HepG2 (cell line): ENCODE data around the gene UGT1A3. TPM values are rescaled to one million over a fixed set of nuclear protein-coding genes. Genes with fewer than 3 reads are reported as not detected.

Source experiments
- ATAC-seq: fragments of 200-7000 bp; cut with Tn5 transposase; 3 replicates; pipeline ENCODE4 v1.9.1; 2020; ENCODE audit warnings: mild to moderate bottlenecking, moderate library complexity
- BruUV-seq: library from RNA; stranded (reverse); fragments of 400-500 nt; replicated peaks from 2 replicates; lab custom pipeline; 2021; lab: Mats Ljungman, UMichigan
- CTCF ChIA-PET: fragments of 300-600 bp; formaldehyde crosslinking; extraction: SDS; loops from one replicate; lab custom pipeline; 2021; ENCODE audit warnings: low total read pairs, inconsistent platforms, low intra/inter-chr PET ratio; lab: Yijun Ruan, JAX
- POLR2A ChIA-PET: fragments of 350-600 bp; sonication (Branson Sonifier 250); formaldehyde crosslinking; loops from one replicate; lab custom pipeline; 2020; ENCODE audit warnings: antibody characterized with exemption, inconsistent platforms; lab: Yijun Ruan, JAX
- DNase-seq: peaks from one replicate; pipeline ENCODE4 v3.0.0-alpha.2; 2015; ENCODE audit warnings: low spot score
- FAIRE-seq: peaks from 3 replicates; lab custom pipeline; 2011; peaks lifted over from hg19 to GRCh38; lab: Jason Lieb, UNC
- H2AFZ ChIP-seq: one replicate; pipeline ENCODE4 v1.6.1; 2011; ENCODE audit warnings: low read length, inconsistent platforms
- H3K27ac ChIP-seq: fragments of 300-600 bp; 3 replicates; pipeline ENCODE4 v1.8.0; 2011; ENCODE audit warnings: mixed run types, mild to moderate bottlenecking, mixed read lengths, low read length, inconsistent platforms; ENCODE audit not compliant: insufficient read depth; ENCODE audit errors: extremely low read length
- H3K27me3 ChIP-seq, 2 experiments: fragments of 200-600 bp in 1 of 2; 2 replicates in 1 of 2; 3 replicates in 1 of 2; pipeline versions ENCODE4 v1.6.0 to v1.8.0; 2011; ENCODE audit warnings: low read length in 2 of 2, mild to moderate bottlenecking in 2 of 2, moderate library complexity in 2 of 2, inconsistent platforms in 1 of 2; ENCODE audit not compliant: insufficient read depth in 2 of 2, control insufficient read depth in 1 of 2
- H3K36me3 ChIP-seq, 2 experiments: fragments of 200-600 bp in 1 of 2; replicated peaks in 1 of 2; 2 replicates in 1 of 2; 3 replicates in 1 of 2; pipeline versions ENCODE4 v1.5.1 to v1.8.0; 2011; ENCODE audit warnings: low read length in 2 of 2, inconsistent platforms in 1 of 2; ENCODE audit not compliant: insufficient read depth in 2 of 2, control insufficient read depth in 1 of 2
- H3K4me1 ChIP-seq: 2 replicates; pipeline ENCODE4 v1.5.1; 2012; ENCODE audit warnings: low read length, inconsistent platforms; ENCODE audit not compliant: insufficient read depth
- H3K4me2 ChIP-seq: 2 replicates; pipeline ENCODE4 v1.6.0; 2011; ENCODE audit warnings: low read depth, low read length, inconsistent platforms
- H3K4me3 ChIP-seq, 3 experiments: fragments of 200-600 bp in 1 of 3; sonication (generic), shearing (Covaris generic) in 1 of 3; replicated peaks in 1 of 3; 2 replicates each; pipeline ENCODE4 v1.5.1; 2011 to 2016; ENCODE audit warnings: low read length in 3 of 3, inconsistent platforms in 2 of 3, low read depth in 2 of 3, mild to moderate bottlenecking in 2 of 3, control low read depth in 1 of 3, mixed read lengths in 1 of 3; ENCODE audit not compliant: insufficient read depth in 1 of 3
- H3K79me2 ChIP-seq: one replicate; pipeline ENCODE4 v1.6.1; 2011; ENCODE audit warnings: low read length, inconsistent platforms; ENCODE audit not compliant: insufficient read depth
- H3K9ac ChIP-seq: 2 replicates; pipeline ENCODE4 v1.6.0; 2011; ENCODE audit warnings: mild to moderate bottlenecking, low read depth, low read length, inconsistent platforms; ENCODE audit not compliant: insufficient read depth
- H3K9me3 ChIP-seq: 2 replicates; pipeline ENCODE4 v1.5.1; 2012; ENCODE audit warnings: mild to moderate bottlenecking, low read length
- H4K20me1 ChIP-seq: 2 replicates; pipeline ENCODE4 v1.6.0; 2011; ENCODE audit warnings: inconsistent platforms, mild to moderate bottlenecking, low read length, moderate library complexity; ENCODE audit not compliant: insufficient read depth
- AHDC1 ChIP-seq: sonication (generic); formaldehyde crosslinking; IDR thresholded peaks from 2 replicates; pipeline ENCODE4 v1.5.1; 2020; ENCODE audit warnings: mild to moderate bottlenecking, missing genetic modification reagents, borderline replicate concordance
- HMG20A ChIP-seq: IDR thresholded peaks from 2 replicates; pipeline ENCODE4 v1.6.1; 2016; ENCODE audit warnings: borderline replicate concordance
- KAT2B ChIP-seq: fragments of 150-350 bp; IDR thresholded peaks from 2 replicates; pipeline ENCODE4 v1.6.1; 2014; ENCODE audit warnings: low read depth, low read length, borderline replicate concordance
- PATZ1 ChIP-seq: sonication (generic); formaldehyde crosslinking; IDR thresholded peaks from 2 replicates; pipeline ENCODE4 v1.4.0; 2020; ENCODE audit warnings: missing genetic modification reagents
- ZNF329 ChIP-seq: sonication (generic); formaldehyde crosslinking; IDR thresholded peaks from 2 replicates; pipeline ENCODE4 v1.9.0; 2021; ENCODE audit warnings: low read depth, mild to moderate bottlenecking, missing genetic modification reagents
- ZNF547 ChIP-seq: sonication (generic); formaldehyde crosslinking; IDR thresholded peaks from 2 replicates; pipeline ENCODE4 v1.5.1; 2020; ENCODE audit warnings: mild to moderate bottlenecking, missing genetic modification reagents
- ZNF687 ChIP-seq: sonication (generic); formaldehyde crosslinking; IDR thresholded peaks from 2 replicates; pipeline ENCODE4 v1.5.1; 2020; ENCODE audit warnings: mild to moderate bottlenecking, missing genetic modification reagents, moderate library complexity
- whole genome bisulfite sequencing: methylation state at CpG from one replicate; pipeline ENCODE4 v1.1.6; 2017; ENCODE audit warnings: low lambda C conversion rate; 5-methylcytosine and 5-hydroxymethylcytosine counted together
- in situ Hi-C: cut with HindIII; loops from 2 replicates; pipeline ENCODE4 v1.10.0; 2017; ENCODE audit warnings: low pct_unique_long_range_greater_than_20kb; ENCODE audit not compliant: extremely low pct_ligation_motif_present
- intact Hi-C: fragments of 100-400 bp; cut with micrococcal nuclease; formaldehyde crosslinking; loops from one replicate; pipeline ENCODE4 v1.10.0; 2022; ENCODE audit not compliant: unreplicated experiment
- polyA plus RNA-seq, 8 experiments: library from polyadenylated mRNA; depleted of rRNA in 3 of 8; stranded (reverse) in 7 of 8; unstranded in 1 of 8; fragments of >200 nt; fragmentation: Illumina TruSeq in 4 of 8; extraction: Trizol in 4 of 8; gene quantifications; 2 replicates each; pipeline versions ENCODE4 v1.2.1 to v1.2.3, GENCODE V29; 2011 to 2016; ENCODE audit warnings: low read depth in 4 of 8, missing spikeins in 1 of 8, mixed read lengths in 1 of 8; ENCODE audit not compliant: insufficient read depth in 1 of 8
- total RNA-seq, 5 experiments: library from RNA; depleted of rRNA; stranded (reverse); fragments of >200 nt; fragmentation: Illumina TruSeq; extraction: Trizol; gene quantifications; 2 replicates each; pipeline ENCODE4 v1.2.3, GENCODE V29; 2016; ENCODE audit warnings: low read depth in 1 of 5

Gene UGT1A3
- total and polyA plus RNA-seq, 2 of the 13 experiments (the other 11 are each of a cell fraction or from before 2014, with no cell fraction given), result not detected

- no TSS peak for BruUV-seq
- TF ChIP-seq AHDC1 (CRISPR knock-in tag), result no peak
- no peak for TF ChIP-seq KAT2B
- TF ChIP-seq ZNF687 (CRISPR knock-in tag), result 0 out of 2 replicates have a peak, but pooled peaks have one; percentile 16
- TF ChIP-seq HMG20A, result no peak
- TF ChIP-seq PATZ1, result no peak
- no peak for TF ChIP-seq ZNF547 (CRISPR knock-in tag)
- TF ChIP-seq ZNF329 (CRISPR knock-in tag), result no peak
- WGBS, result 71% methylated on average over 5 of the region's 13 CpGs
- in situ Hi-C loops, result no loop called here
- Histone ChIP-seq H4K20me1 (no peaks in the 10 kb centered on the region), H3K27me3 (peaks cover 5 to 68% of the 10 kb centered on the region in 2 experiments; a peak in 3 of 5 replicates), H3K4me2 (no peak overlapping the region), H3K27ac (no peak overlapping the region), H3K9me3 (no peaks in the 10 kb centered on the region), H3K79me2 (no peaks in the 10 kb centered on the region), H3K4me1 (peaks cover 14% of the 10 kb centered on the region; the same call in 1 of the 2 replicates), H3K9ac (no peak overlapping the region), H2AFZ (no peak overlapping the region), H3K4me3 (no peak overlapping the region), H3K36me3 (no peaks in the 10 kb centered on the region)
- ChIA-PET POLR2A (no interaction called here), CTCF (no interaction called here)
- intact Hi-C loops, result no loop called here
- FAIRE-seq (no peak), DNase-seq (no peak), ATAC-seq (no peak)
Measured at GRCh38 chr2:233795735-233796171, 66.9 kb downstream of the UGT1A3 start.
